WTC11 (cell line): Measurements from ENCODE around the gene KCNT1. TPM values are rescaled to one million over a fixed set of nuclear protein-coding genes. Genes with fewer than 3 reads are reported as not detected.

ENCODE experiments used
- ATAC-seq: fragments of 200-7000 bp; cut with Tn5 transposase; 2 replicates; pipeline ENCODE4 v1.10.0; 2021; ENCODE audit warnings: mild to moderate bottlenecking, moderate library complexity
- CTCF ChIA-PET: fragments of 300-600 bp; sonication (Branson Sonifier 250); formaldehyde crosslinking; loops from one replicate; lab custom pipeline; 2021; ENCODE audit warnings: antibody characterized with exemption; lab: Charles Lee
- POLR2A ChIA-PET: fragments of 350-600 bp; sonication (Branson Sonifier 250); formaldehyde crosslinking; loops from one replicate; lab custom pipeline; 2021; ENCODE audit warnings: antibody characterized with exemption; lab: Charles Lee
- DNase-seq: peaks from one replicate; pipeline ENCODE4 v3.0.0; 2021; ENCODE audit warnings: low spot score
- H3K27ac Mint-ChIP-seq: 2 replicates; pipeline ENCODE4 v1.8.0; 2021; ENCODE audit warnings: mixed read lengths
- H3K27me3 Mint-ChIP-seq: 2 replicates; pipeline ENCODE4 v1.8.0; 2021; ENCODE audit warnings: low read depth, mild to moderate bottlenecking, moderate library complexity, mixed read lengths
- H3K36me3 Mint-ChIP-seq: 2 replicates; pipeline ENCODE4 v1.8.0; 2021; ENCODE audit warnings: mixed read lengths
- H3K4me1 Mint-ChIP-seq: 2 replicates; pipeline ENCODE4 v1.8.0; 2022; ENCODE audit warnings: mixed read lengths
- H3K4me3 Mint-ChIP-seq: 2 replicates; pipeline ENCODE4 v1.8.0; 2021; ENCODE audit warnings: mild to moderate bottlenecking, moderate library complexity, mixed read lengths
- H3K9me3 Mint-ChIP-seq: 2 replicates; pipeline ENCODE4 v1.8.0; 2021; ENCODE audit warnings: mixed read lengths
- AFF4 ChIP-seq: sonication (generic); formaldehyde crosslinking; IDR thresholded peaks from 2 replicates; pipeline ENCODE4 v1.8.1; 2023; ENCODE audit warnings: mild to moderate bottlenecking, missing genetic modification reagents, borderline replicate concordance
- AR ChIP-seq: fragments of 250-450 bp; sonication (Bioruptor Pico); IDR thresholded peaks from 2 replicates; pipeline ENCODE4 v1.9.0; 2021; ENCODE audit warnings: mild to moderate bottlenecking
- ATF6 ChIP-seq: sonication (generic); formaldehyde crosslinking; IDR thresholded peaks from 2 replicates; pipeline ENCODE4 v1.8.1; 2023; ENCODE audit warnings: mild to moderate bottlenecking, missing genetic modification reagents
- E2F4 ChIP-seq: sonication (generic); formaldehyde crosslinking; IDR thresholded peaks from 2 replicates; pipeline ENCODE4 v1.8.1; 2022; ENCODE audit warnings: low read depth, mild to moderate bottlenecking, moderate library complexity, missing genetic modification reagents, borderline replicate concordance
- ESRRA ChIP-seq: sonication (generic); formaldehyde crosslinking; IDR thresholded peaks from 2 replicates; pipeline ENCODE4 v1.8.1; 2022; ENCODE audit warnings: mild to moderate bottlenecking, missing genetic modification reagents, borderline replicate concordance
- IRF1 ChIP-seq: sonication (generic); formaldehyde crosslinking; IDR thresholded peaks from 2 replicates; pipeline ENCODE4 v1.8.0; 2023; ENCODE audit warnings: missing genetic modification reagents
- KAT7 ChIP-seq: sonication (generic); formaldehyde crosslinking; IDR thresholded peaks from 2 replicates; pipeline ENCODE4 v1.8.1; 2023; ENCODE audit warnings: missing genetic modification reagents, mild to moderate bottlenecking, borderline replicate concordance
- NR2C2 ChIP-seq: sonication (generic); formaldehyde crosslinking; IDR thresholded peaks from 2 replicates; pipeline ENCODE4 v1.8.0; 2022; ENCODE audit warnings: mild to moderate bottlenecking, missing genetic modification reagents
- NR3C1 ChIP-seq: sonication (generic); formaldehyde crosslinking; conservative IDR thresholded peaks from 2 replicates; pipeline ENCODE4 v1.8.1; 2023; ENCODE audit warnings: low read depth, mild to moderate bottlenecking, missing genetic modification reagents
- PRDM15 ChIP-seq: sonication (generic); formaldehyde crosslinking; IDR thresholded peaks from 2 replicates; pipeline ENCODE4 v1.8.0; 2022; ENCODE audit warnings: missing genetic modification reagents
- SMAD3 ChIP-seq: sonication (generic); formaldehyde crosslinking; IDR thresholded peaks from 2 replicates; pipeline ENCODE4 v1.8.0; 2022; ENCODE audit warnings: missing genetic modification reagents, mild to moderate bottlenecking, borderline replicate concordance
- STAT6 ChIP-seq: sonication (generic); formaldehyde crosslinking; conservative IDR thresholded peaks from 2 replicates; pipeline ENCODE4 v1.8.1; 2023; ENCODE audit warnings: mild to moderate bottlenecking, low read depth, missing genetic modification reagents, moderate library complexity
- TCF7 ChIP-seq: sonication (generic); formaldehyde crosslinking; IDR thresholded peaks from 2 replicates; pipeline ENCODE4 v1.8.0; 2022; ENCODE audit warnings: mild to moderate bottlenecking, low read depth, missing genetic modification reagents, moderate library complexity
- TEAD1 ChIP-seq: sonication (generic); formaldehyde crosslinking; IDR thresholded peaks from 2 replicates; pipeline ENCODE4 v1.8.0; 2022; ENCODE audit warnings: mild to moderate bottlenecking, missing genetic modification reagents
- TP53 ChIP-seq: sonication (generic); formaldehyde crosslinking; IDR thresholded peaks from 2 replicates; pipeline ENCODE4 v1.8.1; 2023; ENCODE audit warnings: mild to moderate bottlenecking, missing genetic modification reagents
- ZNF219 ChIP-seq: sonication (generic); formaldehyde crosslinking; IDR thresholded peaks from 2 replicates; pipeline ENCODE4 v1.8.0; 2023; ENCODE audit warnings: missing genetic modification reagents, mild to moderate bottlenecking, borderline replicate concordance
- total RNA-seq: library from RNA; stranded (reverse); gene quantifications from 3 replicates; pipeline ENCODE4 v1.2.3, GENCODE V29; 2021

The KCNT1 gene
- total RNA-seq, 1 experiment from 2014 or later: 0.13 TPM

GRCh38 chr9:135764731-135765130, 62.7 kb downstream of the KCNT1 start (continued):
- TF ChIP-seq AFF4 (CRISPR knock-in tag): no peak
- no peak for TF ChIP-seq ZNF219
- TF ChIP-seq TEAD1 (CRISPR knock-in tag): no peak
- TF ChIP-seq STAT6 (CRISPR knock-in tag): no peak
- no peak for TF ChIP-seq TP53 (CRISPR knock-in tag)
- TF ChIP-seq IRF1 (CRISPR knock-in tag): no peak
- TF ChIP-seq TCF7: no peak
- TF ChIP-seq AR (CRISPR knock-in tag): no peak
- no peak for TF ChIP-seq KAT7 (CRISPR knock-in tag)
- TF ChIP-seq ESRRA (CRISPR knock-in tag): no peak
- no peak for TF ChIP-seq ATF6 (CRISPR knock-in tag)
- no peak for TF ChIP-seq E2F4 (CRISPR knock-in tag)
- TF ChIP-seq NR3C1 (CRISPR knock-in tag): no peak

GRCh38 chr9:135765416-135765815, 63.4 kb downstream of the KCNT1 start:
- Mint-ChIP-seq H3K27ac (no peak overlapping the region), H3K27me3 (no peaks in the 10 kb centered on the region), H3K4me3 (no peak overlapping the region), H3K9me3 (peaks cover 8% of the 10 kb centered on the region; the same call in 1 of the 2 replicates), H3K36me3 (no peaks in the 10 kb centered on the region), H3K4me1 (no peaks in the 10 kb centered on the region)
- CTCF ChIA-PET: no interaction called here
- POLR2A ChIA-PET: no interaction called here
- no peak for ATAC-seq
- DNase-seq: no peak
- TF ChIP-seq PRDM15 (CRISPR knock-in tag): no peak
- no peak for TF ChIP-seq ATF6 (CRISPR knock-in tag)
- TF ChIP-seq NR2C2 (CRISPR knock-in tag): no peak
- no peak for TF ChIP-seq SMAD3 (CRISPR knock-in tag)
- no peak for TF ChIP-seq NR3C1 (CRISPR knock-in tag)
